NCI-H1694 (cell line): ENCODE measurements around the gene ZCCHC13.
A peak's percentile ranks its signal among the peaks of the same experiment; 100 is the strongest.
"Not testable (repeated sequence)": the region's sequence is repeated elsewhere in the genome, so short reads cannot be mapped to it uniquely, and the experiment has no call there.

Source experiments
- DNase-seq: peaks from one replicate; lab custom pipeline; 2025; lab: John Stamatoyannopoulos, UW

The ZCCHC13 gene

DNA sequence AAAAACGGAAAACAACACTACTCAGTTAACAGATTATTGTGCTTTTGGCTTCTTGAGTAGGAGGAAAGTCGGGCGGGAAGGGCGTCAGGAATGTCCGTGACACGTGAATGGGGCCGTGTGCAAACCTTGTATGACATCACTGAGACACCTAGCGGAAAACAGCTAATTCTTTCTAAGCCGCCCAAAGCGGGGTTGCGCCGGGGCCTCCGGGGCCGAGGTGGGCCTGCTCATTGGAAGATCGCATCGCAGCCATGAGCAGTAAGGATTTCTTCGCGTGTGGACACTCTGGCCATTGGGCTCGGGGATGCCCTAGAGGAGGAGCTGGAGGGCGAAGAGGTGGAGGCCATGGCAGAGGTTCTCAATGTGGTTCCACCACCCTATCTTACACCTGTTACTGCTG is at the start of gene ZCCHC13:
ZCCHC13 (plus strand) TSS at position 165 of the 400 bp plus-strand sequence; CDS start at position 252, 87 bp downstream.
- no peak for DNase-seq

DNA sequence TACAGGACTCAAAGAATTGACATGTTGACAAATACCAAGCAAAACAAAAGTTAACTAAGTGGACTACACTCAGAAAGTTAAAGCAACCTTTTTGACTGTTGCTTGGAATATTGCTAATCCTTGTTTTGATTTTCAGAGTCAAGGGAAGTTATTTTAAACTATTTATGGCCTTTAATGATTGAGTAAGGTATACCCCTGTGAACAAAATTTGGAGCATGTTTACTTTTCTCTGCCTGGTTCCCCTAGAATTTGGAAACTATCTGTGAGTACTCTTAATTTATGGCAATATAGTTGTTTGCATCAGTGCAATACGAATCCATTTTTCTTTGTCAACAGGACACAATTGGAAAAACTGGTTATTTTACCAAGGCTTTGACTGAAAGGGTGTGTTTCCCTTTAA is 45.9 kb upstream of the ZCCHC13 start:
- not testable (repeated sequence) for DNase-seq

DNA sequence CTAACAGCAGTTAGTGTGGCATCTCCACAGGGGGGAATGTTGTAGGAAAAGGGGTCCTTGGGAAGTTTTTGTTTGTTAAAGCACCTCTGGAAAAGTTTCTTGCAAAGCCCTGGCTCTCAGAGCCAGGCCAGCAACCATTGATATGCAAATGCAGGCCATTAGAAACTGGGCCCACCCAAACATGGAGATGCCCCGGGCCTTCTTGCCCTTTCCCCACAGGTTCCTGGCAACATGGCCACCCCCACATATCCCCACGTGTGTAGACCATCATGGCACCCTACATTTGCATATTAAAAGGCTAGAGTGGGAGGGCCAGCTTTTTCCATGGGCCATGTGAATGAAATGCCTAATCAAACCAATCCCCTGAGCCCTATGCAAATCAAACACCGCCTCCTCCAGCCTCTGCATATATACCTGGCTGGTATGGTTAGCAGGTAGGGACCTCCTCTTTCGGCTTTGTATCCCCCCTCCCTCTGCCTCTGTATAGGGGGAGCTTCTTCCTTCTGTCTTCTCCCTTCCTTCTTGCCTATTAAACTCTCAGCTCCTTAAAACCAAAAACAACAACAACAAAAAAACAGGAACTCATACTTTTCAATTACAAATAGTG is 44.0 kb upstream of the ZCCHC13 start:
- DNase-seq = no peak

DNA sequence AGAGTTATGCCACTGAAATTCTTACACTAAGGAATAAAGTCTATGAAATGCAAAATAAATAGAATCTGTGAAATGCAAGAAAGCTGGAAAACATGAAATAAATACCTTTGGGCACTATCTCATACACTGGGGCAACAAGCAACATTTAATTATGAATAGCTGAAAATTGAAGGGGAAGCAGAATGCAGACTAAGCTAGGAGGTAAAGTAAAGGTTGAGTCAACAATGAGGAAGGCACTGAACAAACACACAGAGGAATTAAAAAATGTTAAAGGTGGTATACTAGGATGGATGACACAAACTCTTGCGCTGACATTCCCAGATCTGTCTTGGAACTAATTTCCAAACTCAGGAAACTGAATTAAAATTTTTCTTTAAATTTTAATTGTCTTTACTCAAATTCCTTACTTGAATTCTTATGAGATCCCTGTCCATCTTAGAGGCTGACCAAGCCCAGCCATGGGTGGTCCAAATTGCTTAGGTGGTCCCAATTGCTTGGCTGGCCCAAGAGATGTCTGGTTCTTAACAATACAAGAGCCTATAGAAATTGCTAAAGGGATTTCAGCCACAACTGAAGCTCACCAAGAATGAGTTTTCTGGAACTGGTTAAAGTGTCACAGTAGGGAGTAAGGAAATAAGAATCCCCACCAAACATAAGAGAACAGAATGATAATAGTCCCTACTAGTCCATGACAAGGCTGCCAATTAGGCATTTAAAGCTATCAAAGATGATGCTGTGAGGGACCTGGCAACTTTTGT is 41.3 kb upstream of the ZCCHC13 start:
- DNase-seq = no peak

DNA sequence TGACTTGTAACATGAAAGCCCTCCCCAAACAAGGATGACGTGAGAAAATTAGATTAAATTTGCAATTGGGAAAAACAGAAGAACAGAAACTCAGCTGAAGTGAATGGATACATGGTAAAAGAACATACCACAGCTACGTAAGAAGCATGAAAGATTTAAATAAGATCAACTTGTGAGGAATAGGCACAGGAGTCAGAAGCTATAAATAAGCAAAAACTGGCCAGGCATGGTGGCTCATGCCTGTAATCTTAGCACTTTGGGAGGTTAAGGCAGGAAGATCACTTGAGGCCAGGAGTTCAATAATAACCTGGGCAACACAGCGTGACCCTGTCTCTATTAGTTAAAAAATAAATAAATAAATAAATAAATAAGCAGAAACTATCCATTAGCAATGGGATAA is 33.6 kb upstream of the ZCCHC13 start:
- DNase-seq = no peak

DNA sequence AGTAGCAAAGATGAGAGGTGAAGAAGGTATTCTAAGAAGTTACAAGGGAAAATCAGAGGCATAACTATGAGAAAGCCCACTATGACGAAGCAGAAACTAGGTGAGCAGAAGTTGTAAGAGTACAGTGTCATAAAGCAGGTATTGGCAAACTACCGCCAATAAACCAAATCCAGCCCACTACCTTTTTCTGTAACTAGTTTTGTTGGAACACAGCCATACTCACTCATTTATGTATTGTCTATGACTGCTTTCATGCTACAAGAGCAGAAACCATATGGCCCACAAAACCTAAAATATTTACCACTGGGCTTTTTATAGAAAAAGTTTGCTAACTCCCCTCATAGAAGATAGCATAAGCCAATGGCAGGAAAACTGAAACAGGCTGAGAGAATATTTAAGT is 31.8 kb upstream of the ZCCHC13 start:
- no peak for DNase-seq

DNA sequence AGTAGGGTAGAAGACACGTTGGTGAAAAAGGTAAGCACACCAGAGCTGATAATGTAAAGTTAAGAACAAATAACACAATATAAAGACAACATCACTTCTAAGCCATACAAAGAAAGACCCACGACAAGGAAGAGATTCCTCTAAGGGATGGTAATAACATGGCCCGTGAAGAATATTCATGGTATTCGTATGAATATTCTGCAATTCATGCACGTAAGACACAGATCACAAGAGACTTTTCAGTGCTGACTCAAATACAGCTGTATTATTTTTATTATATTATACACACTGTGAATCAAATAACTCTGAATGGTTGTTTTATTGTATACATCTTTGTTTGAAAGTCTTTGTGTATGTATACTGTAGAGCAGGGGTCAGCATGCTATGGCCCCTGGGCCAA is 29.5 kb upstream of the ZCCHC13 start:
- DNase-seq = no peak

DNA sequence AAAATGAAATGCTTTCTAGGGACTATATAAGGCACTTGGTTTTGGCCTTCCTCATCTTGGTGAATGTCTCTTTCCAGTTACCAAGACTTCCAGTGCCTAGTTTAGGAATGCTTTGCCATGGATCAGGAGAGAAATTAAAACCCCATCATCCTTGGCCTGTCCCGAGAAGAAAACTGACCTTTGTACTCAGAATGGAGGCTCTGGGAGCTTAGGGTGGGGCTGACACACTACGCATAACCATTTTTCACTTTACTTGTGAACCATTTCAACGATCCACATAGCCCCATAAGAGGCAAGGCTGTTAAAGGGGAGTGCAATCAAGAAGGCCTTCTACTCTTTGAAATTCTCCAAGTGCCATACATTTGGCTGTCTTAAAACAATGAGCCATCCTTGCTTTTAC is 26.7 kb upstream of the ZCCHC13 start:
- no peak for DNase-seq

DNA sequence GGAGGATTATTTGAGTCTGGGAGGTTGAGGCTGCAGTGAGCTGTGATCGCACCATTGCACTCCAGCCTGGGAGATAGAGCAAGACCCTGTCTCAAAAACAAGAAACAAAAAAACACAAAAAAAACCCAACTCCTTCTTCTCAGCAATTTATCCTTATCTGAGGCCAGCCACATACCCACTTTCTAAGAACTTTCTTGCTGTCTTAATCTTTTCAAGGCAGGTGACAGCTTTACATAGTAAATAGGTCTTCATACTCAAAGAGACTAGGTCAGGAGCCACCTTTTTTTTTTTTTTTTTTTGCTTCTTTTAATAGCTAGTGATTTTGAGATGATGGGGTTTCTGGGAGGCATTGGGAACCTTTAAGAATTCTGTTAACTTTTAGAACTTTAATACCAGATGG is 26.1 kb upstream of the ZCCHC13 start:
- DNase-seq = no peak

DNA sequence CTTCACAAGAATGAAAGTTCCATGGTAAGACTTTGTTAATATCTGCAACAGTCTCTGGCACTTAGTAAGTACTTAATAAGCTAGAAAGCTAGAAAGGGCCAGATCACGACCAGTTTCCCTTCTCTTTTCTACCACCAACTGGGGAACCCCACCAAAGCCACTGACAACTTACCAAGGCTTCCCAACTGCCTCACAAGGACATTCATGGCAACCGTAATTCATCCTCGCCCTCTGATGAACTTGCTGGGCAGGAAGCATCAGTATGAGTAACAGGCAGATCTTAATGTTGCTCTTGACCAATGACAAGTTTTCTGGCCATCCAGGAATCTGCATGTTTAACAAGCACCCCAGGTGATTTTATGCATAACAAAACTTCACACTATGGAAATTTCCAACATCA is 23.2 kb upstream of the ZCCHC13 start:
- no peak for DNase-seq

DNA sequence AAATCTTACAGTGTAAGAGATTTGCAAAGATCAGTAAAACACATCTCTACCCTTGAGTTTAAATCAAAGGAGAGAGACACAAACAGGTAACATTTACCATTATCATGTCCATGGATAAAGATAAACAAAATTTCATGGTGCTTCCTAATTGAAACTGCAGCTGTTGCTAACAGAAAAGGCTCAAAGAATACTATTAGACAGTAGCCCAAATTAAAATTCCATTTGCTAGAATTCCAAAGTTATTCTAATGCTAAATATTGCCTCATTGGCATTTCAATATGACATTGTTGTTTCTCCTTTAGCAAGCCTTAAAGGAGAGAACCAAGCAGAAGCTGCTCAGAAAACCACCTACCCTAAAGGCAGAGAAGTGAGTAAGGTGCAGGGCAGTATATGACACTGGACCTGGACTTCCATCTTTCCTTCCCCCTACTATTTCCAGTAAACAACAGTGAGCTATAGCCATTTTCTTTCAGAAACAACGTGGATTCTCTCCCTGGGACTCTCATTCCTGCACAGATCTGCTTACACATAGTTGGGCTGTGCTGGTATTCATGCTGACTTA is 19.5 kb upstream of the ZCCHC13 start:
- no peak for DNase-seq

DNA sequence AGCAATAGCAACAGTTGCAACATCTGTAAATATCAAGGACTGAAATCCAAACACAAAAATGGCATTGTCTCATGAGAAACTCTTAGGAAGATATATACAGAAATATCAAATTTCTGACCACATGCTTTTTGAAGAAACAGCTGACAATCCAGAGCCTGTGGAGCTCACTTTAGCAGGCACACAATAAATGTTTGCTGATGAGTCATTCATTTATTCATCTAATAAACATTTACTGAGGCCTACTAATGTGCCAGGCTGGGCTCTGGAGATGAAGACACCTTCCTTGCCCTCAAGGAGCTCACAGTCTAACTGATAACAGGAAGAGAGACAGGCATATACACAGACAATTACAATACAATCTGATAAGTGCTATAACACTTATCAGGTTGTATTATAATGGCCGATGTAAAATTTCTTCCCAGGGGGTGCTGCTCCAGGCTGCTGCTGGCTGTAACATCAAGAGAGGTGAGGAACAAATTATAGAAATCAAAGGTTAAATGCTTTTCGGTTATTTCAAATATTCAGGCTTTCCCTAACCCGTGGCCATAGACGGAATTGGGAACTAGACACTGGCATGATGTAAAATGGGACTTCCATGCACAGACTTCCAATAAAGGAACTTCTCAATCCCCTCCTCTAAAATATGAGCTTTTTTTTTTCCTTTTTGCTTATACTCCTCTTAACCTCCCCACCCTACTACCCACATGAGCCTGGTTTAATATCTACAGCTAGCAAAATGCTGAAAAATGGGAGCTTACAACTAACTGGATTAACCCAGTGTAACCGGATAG is 16.8 kb upstream of the ZCCHC13 start:
- DNase-seq = no peak

DNA sequence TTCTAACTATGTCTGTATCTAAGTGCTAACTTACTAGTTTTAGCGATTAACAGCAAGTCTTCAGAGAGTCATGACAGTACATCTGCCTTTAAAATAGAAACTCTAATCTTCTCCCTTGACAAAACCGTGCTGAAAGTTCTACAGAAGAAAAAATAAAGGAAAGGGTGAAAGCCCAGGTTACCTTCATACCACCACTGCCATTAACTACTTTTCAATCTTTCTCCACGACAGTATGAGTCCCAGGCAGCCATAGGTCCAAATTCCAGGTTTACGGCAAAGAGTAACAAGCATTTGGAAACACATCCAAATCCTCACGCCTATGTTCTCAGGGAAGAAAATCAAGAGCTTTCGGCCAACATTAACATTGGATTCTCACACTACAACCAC is 12.4 kb upstream of the ZCCHC13 start:
- no peak for DNase-seq

DNA sequence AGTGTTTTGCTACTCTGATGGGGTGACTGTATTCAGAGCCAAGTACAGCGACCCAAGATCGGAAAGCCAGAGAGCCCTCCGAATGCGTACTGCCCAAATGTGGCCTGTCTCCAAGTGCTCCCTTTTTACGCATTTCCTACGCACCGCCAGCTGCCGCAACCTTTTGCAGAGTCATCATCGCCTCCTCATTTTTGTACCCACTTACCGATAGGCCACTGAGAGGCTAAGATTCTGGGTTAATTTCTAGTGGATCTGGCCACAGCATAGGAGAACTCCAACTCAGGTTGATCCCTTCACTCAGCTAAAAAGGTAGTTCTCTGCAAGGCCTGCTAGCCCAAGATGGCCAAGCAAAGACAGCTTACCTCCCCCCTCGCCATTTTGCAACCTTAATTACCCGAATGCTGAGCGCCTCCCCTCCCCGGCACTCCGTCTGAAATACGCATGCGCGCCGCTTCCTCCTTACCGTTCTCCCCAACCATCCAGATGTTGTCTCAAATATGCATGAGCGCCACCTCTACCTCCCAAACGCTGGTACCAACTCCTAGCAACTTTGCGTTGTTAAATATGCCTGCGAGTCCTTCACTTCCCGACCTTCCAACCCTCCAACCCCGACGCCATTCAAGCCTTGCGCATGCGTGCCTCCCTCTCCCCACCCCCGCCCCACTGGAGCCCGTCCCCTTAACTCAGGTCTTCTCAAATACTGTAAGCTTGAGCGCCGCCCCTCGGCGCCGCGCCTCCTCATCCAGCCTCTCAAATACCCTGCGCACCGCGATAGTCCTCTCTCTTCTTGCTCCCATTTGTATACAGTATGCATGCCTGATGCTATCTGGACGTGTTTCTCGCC is 11.8 kb upstream of the ZCCHC13 start:
- peak; percentile 94 for DNase-seq

DNA sequence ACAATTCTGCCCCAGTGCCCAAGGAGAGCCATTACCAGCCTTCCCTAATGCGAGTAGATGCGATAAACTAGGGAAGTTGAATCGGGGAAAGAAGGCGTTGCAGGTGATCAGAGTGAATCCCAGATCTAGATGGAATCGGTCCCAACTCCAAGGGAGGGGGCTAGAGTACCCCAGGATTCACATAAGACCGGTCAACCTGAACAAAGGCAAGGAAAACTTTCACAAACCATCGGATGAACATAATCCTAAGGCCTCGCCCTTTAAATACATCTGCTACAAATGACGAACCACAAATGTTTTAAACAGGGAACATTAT is 11.2 kb upstream of the ZCCHC13 start:
- DNase-seq = no peak

DNA sequence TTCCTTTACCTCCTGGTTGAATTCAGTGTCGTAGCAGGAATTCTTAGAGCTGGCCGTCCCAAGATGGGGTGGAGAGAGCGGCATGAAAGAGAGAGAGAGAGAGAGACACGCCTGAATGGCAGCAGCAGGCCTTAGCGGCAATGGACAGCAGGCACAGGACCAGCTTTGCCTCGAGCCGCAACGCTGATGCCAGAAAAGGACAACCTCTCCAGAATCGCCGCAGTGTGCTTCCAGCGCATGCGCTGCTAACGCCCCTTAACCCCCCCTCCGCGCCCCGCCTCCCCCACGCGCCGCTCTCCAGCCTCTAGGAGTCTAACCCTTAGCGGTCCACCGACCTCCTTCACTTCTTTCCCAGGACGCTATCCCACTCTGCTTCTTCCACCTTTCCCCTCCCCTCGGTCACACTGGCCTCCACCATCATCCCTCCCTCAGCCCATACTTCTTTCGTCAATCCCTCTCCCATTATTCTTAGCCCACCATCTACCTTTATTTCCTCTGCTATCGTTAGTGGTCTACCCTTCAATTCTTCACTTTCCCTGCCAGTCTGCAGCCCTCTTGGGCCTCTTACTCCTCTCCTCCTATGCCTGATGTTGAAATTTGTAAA is 10.5 kb upstream of the ZCCHC13 start:
- peak; percentile 50 for DNase-seq

DNA sequence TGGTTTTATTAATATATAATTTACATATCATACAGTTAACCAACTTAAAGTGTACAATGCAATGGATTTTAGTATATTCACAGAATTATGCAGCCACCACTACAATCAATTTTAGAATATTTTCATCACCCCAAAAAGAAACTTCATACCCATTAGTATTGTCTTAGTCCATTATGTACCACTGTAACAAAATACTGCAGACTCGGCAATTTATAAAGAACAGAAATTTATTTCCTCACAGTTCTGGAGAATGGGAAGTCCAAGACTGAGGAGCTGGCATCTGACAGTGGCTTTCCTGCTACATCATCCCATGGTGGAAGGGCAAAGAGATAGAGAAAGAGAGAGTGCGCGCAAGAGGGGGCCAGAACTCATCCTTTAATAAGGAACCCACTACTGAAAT is 8.9 kb upstream of the ZCCHC13 start:
- DNase-seq = no peak

DNA sequence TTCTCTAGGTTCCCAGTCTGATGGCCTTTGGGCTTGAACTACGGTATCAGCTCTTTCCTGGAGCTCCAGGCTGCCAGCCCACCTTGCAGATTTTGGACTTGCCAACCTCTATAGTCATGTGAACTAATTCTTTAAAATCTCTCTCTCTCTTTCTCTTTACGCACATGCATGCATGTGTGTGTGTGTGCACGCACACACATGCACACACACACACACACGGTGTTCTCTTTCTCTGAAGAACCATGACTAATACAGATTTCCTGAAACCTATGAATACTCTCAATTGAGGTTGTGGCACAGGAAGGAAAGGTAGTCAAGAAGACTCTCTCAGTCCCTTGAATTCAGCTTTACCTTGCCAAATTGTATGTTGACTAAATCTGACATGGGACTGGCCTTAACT is 6.2 kb upstream of the ZCCHC13 start:
- no peak for DNase-seq

DNA sequence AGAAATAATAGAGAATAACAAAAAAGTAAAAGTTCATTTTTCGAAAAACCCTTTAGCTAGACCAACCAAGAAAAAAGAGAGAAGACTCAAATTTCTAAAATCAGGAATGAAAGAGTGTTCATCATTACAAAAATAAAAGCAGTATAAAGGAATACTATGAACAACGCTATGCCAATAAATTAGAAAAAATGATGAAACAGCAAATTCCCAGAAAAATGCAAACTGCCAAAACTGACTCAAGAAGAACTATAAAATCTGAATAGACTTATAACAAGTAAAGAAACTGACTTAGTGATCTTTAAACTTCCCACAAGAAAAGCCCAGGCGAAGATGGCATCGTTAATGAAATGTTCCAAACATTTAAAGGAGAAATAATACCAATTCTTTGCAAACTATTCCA is 3.1 kb upstream of the ZCCHC13 start:
- no peak for DNase-seq

DNA sequence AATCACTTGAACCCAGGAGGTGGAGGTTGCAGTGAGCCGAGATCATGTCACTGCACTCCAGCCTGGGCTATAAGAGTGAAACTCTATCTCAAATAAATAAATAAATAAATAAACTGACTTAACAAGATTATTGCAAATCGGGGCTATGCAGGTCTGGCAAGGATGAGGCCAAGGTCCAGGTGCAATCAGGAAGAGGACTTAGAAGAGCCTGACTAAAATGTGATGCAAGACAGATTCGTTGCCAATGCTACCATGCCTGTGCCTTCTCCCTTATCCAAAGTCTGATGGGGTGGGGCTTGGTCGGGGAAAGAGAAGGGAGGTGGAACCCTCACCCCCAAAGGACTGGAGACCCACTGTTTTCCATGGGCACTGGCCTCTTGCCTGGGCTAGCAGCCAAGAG is 14.7 kb downstream of the ZCCHC13 start:
- DNase-seq = no peak

DNA sequence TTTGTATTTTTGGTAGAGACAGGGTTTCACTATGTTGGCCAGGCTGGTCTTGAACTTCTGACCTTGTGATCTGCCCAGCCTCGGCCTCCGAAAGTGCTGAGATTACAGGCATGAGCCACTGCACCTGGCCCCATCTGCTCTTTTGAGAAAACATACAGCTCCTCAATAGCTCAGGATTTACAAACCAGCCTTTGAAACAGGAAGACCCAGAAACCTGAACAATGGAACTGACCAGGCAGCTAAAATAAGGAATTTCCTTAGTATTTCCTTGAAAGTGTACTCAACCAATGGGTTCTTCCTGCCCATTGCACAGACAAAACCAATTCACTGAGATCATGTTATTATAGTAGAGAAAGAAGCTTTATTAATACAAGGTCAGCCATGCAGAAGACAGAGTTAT is 15.3 kb downstream of the ZCCHC13 start:
- not testable (repeated sequence) for DNase-seq

DNA sequence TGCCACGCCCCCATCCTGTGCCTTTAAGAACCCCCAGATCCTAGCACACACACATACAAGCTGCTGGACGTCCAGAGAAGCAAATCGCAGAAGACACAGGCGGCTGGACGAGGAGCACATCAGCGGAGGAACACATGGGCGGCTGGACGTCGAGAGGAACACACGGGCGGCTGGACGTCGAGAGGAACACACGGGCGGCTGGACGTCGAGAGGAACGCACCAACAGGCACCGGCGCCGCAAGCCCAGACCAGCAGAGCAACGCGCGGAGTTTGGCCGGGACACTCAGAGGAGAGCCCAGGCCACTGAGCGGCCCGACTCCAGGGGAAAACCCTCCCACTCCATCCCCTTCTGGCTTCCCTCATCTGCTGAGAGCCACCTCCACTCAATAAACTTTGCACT is 17.2 kb downstream of the ZCCHC13 start:
- no peak for DNase-seq
